ENCODE data around the gene OR4C11.

The OR4C11 gene, protein sequence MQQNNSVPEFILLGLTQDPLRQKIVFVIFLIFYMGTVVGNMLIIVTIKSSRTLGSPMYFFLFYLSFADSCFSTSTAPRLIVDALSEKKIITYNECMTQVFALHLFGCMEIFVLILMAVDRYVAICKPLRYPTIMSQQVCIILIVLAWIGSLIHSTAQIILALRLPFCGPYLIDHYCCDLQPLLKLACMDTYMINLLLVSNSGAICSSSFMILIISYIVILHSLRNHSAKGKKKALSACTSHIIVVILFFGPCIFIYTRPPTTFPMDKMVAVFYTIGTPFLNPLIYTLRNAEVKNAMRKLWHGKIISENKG

GRCh38 chr11:55607545-55607944 is at the start of gene OR4C11:
Gene OR4C11, minus strand, starts transcription at chr11:55607645. Its CDS starts 3,272 bp downstream, at chr11:55604373.
- DNase-seq (ENCODE audit: low spot score) = no peak

- DNase-seq (ENCODE audit: low spot score) = no peak
Measured at GRCh38 chr11:55655096-55655495, 47.7 kb upstream of the OR4C11 start.

DNA sequence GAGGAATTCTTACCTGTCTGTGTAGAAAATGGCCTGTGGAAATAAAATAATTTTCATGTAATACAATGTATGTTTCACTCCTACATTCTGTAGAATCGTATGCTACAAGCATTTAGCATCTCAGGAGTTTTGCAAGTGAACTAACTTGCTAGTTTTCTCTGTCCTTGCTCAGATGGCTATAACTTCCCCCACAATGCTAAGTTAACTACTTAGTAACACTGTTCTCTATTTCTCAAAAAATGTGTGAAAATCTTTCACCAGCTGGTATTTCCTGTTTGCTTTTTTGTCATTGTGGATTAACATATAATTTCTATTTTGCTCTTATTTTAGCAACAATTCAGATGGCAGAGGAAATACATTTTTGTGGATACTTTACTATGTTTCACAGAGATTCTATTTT is 45.1 kb upstream of the OR4C11 start:
- DNase-seq (ENCODE audit: low spot score) = no peak

- no peak for DNase-seq (ENCODE audit: low spot score)
Measured at GRCh38 chr11:55648027-55648426, 40.6 kb upstream of the OR4C11 start, which contains the start of gene OR4S2. Gene OR4S2, plus strand, starts transcription at chr11:55648327. Its CDS starts 2,577 bp downstream, at chr11:55650904.

- no peak for DNase-seq (ENCODE audit: low spot score)
Measured at GRCh38 chr11:55634813-55635212, 27.4 kb upstream of the OR4C11 start, which contains the start of gene OR4P4. Gene OR4P4, plus strand, starts transcription at chr11:55635113.

DNA sequence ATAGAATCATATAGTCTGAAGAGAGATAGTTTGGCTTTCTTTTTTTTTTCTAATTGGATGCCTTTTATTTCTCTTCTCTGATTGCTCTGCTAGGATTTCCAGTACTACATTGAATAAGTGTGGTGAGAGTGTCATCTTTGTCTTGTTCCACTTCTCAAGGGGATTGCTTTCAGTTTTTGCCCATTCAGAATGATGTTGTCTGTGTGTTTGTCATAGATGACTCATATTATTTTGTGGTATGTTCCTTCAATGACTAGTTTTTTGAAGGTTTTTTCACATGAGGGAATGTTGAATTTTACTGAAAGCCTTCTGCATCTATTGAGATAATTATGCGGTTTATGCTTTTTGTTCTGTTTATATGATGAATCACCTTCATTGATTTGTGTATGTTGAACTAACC is 17.1 kb upstream of the OR4C11 start:
- no peak for DNase-seq (ENCODE audit: low spot score)

DNA sequence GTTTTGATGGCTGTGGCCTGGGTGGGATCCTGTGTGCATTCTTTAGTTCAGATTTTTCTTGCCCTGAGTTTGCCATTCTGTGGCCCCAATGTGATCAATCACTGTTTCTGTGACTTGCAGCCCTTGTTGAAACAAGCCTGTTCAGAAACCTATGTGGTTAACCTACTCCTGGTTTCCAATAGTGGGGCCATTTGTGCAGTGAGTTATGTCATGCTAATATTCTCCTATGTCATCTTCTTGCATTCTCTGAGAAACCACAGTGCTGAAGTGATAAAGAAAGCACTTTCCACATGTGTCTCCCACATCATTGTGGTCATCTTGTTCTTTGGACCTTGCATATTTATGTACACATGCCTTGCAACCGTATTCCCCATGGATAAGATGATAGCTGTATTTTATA is 34.9 kb downstream of the OR4C11 start:
- DNase-seq (ENCODE audit: low spot score) = no peak

DNA sequence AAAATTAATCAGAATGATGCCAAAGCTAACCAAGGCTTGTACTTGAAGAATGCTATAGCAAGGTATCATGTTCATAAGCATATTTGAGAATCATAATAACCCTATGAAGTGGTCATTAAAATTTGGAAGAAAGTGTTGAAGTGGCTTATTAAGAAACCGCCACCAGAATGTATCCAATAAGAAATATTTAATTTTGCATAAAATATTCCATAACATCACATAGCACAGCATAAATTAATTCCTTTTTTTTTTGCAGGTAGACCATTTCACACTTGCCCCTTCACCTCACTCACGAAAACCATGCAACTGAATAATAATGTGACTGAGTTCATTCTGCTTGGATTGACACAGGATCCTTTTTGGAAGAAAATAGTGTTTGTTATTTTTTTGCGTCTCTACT is 35.6 kb downstream of the OR4C11 start, which contains the start of gene OR4C16:
OR4C16 (plus strand) TSS at position 301 of the 400 bp plus-strand sequence; CDS start at position 301, 0 bp downstream.
- no peak for DNase-seq (ENCODE audit: low spot score)

GRCh38 chr11:55554169-55554568 is 53.3 kb downstream of the OR4C11 start, which contains the start of gene OR4C15:
Gene OR4C15, plus strand, starts transcription at chr11:55554469. Its CDS starts 0 bp downstream, at chr11:55554469.
- DNase-seq (ENCODE audit: low spot score) = no peak
